Liver (tissue), 3 donors: ENCODE results near the gene CELF2.

Experiments used
- ATF3 ChIP-seq: IDR thresholded peaks from 2 replicates; pipeline ENCODE4 v1.6.1; 2016; ENCODE audit warnings: antibody characterized with exemption
- CTCF ChIP-seq: fragments of 150-350 bp; IDR thresholded peaks from 2 replicates; pipeline ENCODE4 v1.5.1; 2017; ENCODE audit warnings: improper control_type of control experiment, low read depth, low read length; ENCODE audit not compliant: missing input control
- EGR1 ChIP-seq, 2 donors: IDR thresholded peaks; 2 replicates each; pipeline ENCODE4 v1.6.1; 2016 to 2018; ENCODE audit warnings: antibody characterized with exemption in 2 of 2, low read depth in 2 of 2
- FOXA1 ChIP-seq: IDR thresholded peaks from 2 replicates; pipeline ENCODE4 v1.6.1; 2016; ENCODE audit warnings: antibody characterized with exemption
- JUND ChIP-seq, 2 donors: IDR thresholded peaks; 2 replicates each; pipeline ENCODE4 v1.6.1; 2016; ENCODE audit warnings: antibody characterized with exemption in 2 of 2
- MAX ChIP-seq: IDR thresholded peaks from 2 replicates; pipeline ENCODE4 v1.6.1; 2016; ENCODE audit warnings: antibody characterized with exemption
- REST ChIP-seq: IDR thresholded peaks from 2 replicates; pipeline ENCODE4 v1.6.1; 2016; ENCODE audit warnings: antibody characterized with exemption, mild to moderate bottlenecking
- TAF1 ChIP-seq: conservative IDR thresholded peaks from 2 replicates; pipeline ENCODE4 v1.6.1; 2016; ENCODE audit warnings: antibody characterized with exemption, mild to moderate bottlenecking
- donor health status: healthy.
- donor health status: healthy.

- TF ChIP-seq CTCF (no peak), JUND (IDR thresholded peaks at IDR 0.05) (no peak), REST (no peak), EGR1 (IDR thresholded peaks at IDR 0.05; ENCODE audit: low read depth in 2 of 2) (no peak), MAX (no peak), ATF3 (no peak), FOXA1 (no peak), TAF1 (no peak)
These were observed 31.1 kb downstream of the CELF2 start for GRCh38 chr10:11048707-11049278.
